Stomach (tissue), 4 donors: Measurements from ENCODE around the gene CRAMP1.

Source experiments
- CTCF ChIP-seq, 7 experiments: fragments of 450-650 bp in 4 of 7; fragments of 200-600 bp in 3 of 7; sonication (generic) in 3 of 7; IDR thresholded peaks; one replicate each; pipeline ENCODE4 v1.5.1; 2016 to 2019; ENCODE audit warnings: antibody characterized with exemption in 7 of 7, control low read depth in 2 of 7, mild to moderate bottlenecking in 1 of 7
- EP300 ChIP-seq: sonication (generic); formaldehyde crosslinking; IDR thresholded peaks from one replicate; pipeline ENCODE4 v1.6.1; 2017; ENCODE audit warnings: antibody characterized with exemption
- POLR2A ChIP-seq, 4 donors: fragments of 450-650 bp; IDR thresholded peaks; one replicate each; pipeline ENCODE4 v1.6.1; 2016; ENCODE audit warnings: antibody characterized with exemption in 4 of 4, control low read depth in 2 of 4, mild to moderate bottlenecking in 1 of 4, moderate library complexity in 1 of 4
- POLR2AphosphoS5 ChIP-seq, 3 donors: sonication (generic); formaldehyde crosslinking; IDR thresholded peaks; one replicate each; pipeline ENCODE4 v1.6.1; 2016; ENCODE audit warnings: antibody characterized with exemption in 3 of 3

- no peak for TF ChIP-seq CTCF (IDR thresholded peaks at IDR 0.05)
- TF ChIP-seq POLR2A (IDR thresholded peaks at IDR 0.05): no peak
- no peak for TF ChIP-seq EP300
- no peak for TF ChIP-seq POLR2AphosphoS5 (IDR thresholded peaks at IDR 0.05)
Observed at GRCh38 chr16:1690810-1691209, 78.7 kb downstream of the CRAMP1 start.
